GM19025 (cell line): ENCODE measurements around the gene COL24A1.

Experiments
- ATAC-seq: cut with Tn5 transposase; IDR thresholded peaks from one replicate; pipeline ENCODE4 v1.9.1; 2021; ENCODE audit warnings: mild to moderate bottlenecking, low read depth, moderate library complexity; ENCODE audit not compliant: unreplicated experiment

The COL24A1 gene

GRCh38 chr1:86156566-86157455 is at the start of gene COL24A1:
Gene COL24A1 (minus strand): TSS chr1:86156772. CDS start chr1:86156396, 376 bp downstream.
- ATAC-seq = no peak

- ATAC-seq = no peak
These were observed 49.2 kb upstream of the COL24A1 start for GRCh38 chr1:86205741-86206140.

GRCh38 chr1:86202552-86203340 is 46.2 kb upstream of the COL24A1 start:
- no peak for ATAC-seq

GRCh38 chr1:86201311-86201710 is 44.7 kb upstream of the COL24A1 start:
- no peak for ATAC-seq

- no peak for ATAC-seq
These were observed 44.3 kb upstream of the COL24A1 start for GRCh38 chr1:86200901-86201300.

- no peak for ATAC-seq
These were observed 40.8 kb upstream of the COL24A1 start for GRCh38 chr1:86197206-86197855.

- no peak for ATAC-seq
These were observed 38.7 kb upstream of the COL24A1 start for GRCh38 chr1:86195281-86195680.

GRCh38 chr1:86194491-86195034 is 38.0 kb upstream of the COL24A1 start:
- no peak for ATAC-seq

GRCh38 chr1:86192417-86192816 is 35.8 kb upstream of the COL24A1 start:
- no peak for ATAC-seq

- no peak for ATAC-seq
These were observed 35.4 kb upstream of the COL24A1 start for GRCh38 chr1:86191958-86192357.

GRCh38 chr1:86190873-86191272 is 34.3 kb upstream of the COL24A1 start:
- ATAC-seq = no peak

- no peak for ATAC-seq
These were observed 27.9 kb upstream of the COL24A1 start for GRCh38 chr1:86184426-86184825.

- ATAC-seq = no peak
These were observed 27.2 kb upstream of the COL24A1 start for GRCh38 chr1:86183810-86184209.

GRCh38 chr1:86176226-86176625 is 19.7 kb upstream of the COL24A1 start:
- ATAC-seq = no peak

- no peak for ATAC-seq
These were observed 19.2 kb upstream of the COL24A1 start for GRCh38 chr1:86175756-86176155.

- no peak for ATAC-seq
These were observed 13.1 kb upstream of the COL24A1 start for GRCh38 chr1:86169625-86170024.

GRCh38 chr1:86159800-86160199 is 3.2 kb upstream of the COL24A1 start:
- no peak for ATAC-seq

- no peak for ATAC-seq
These were observed 586 bp downstream of the COL24A1 start for GRCh38 chr1:86155807-86156565.

- no peak for ATAC-seq
These were observed 1.3 kb downstream of the COL24A1 start for GRCh38 chr1:86155051-86155806.
